HEK293 (cell line): Measurements from ENCODE around the gene ACVR1.

ENCODE experiments used
- CTCF ChIA-PET: fragments of 350-600 bp; formaldehyde crosslinking; extraction: SDS; loops from one replicate; lab custom pipeline; 2021; ENCODE audit warnings: antibody characterized with exemption; lab: Yijun Ruan, JAX
- POLR2A ChIA-PET: fragments of 300-600 bp; formaldehyde crosslinking; extraction: SDS; loops from one replicate; lab custom pipeline; 2020; ENCODE audit warnings: antibody characterized with exemption, inconsistent platforms; lab: Yijun Ruan, JAX
- H3K27ac ChIP-seq: fragments of 200-500 bp; sonication (Bioruptor generic); 2 replicates; pipeline ENCODE4 v1.5.1; 2014; ENCODE audit warnings: low read depth, low read length, control low read depth, inconsistent platforms; ENCODE audit errors: extremely low read depth
- H3K36me3 ChIP-seq, 2 experiments: fragments of 200-500 bp in 1 of 2; sonication (Bioruptor generic) in 1 of 2; 1 replicate in 1 of 2; 2 replicates in 1 of 2; pipeline ENCODE4 v1.5.1; 2014 to 2017; ENCODE audit warnings: inconsistent platforms in 2 of 2, low read length in 2 of 2; ENCODE audit not compliant: control insufficient read depth in 2 of 2, insufficient read depth in 1 of 2
- H3K4me1 ChIP-seq: fragments of 200-500 bp; sonication (Bioruptor generic); 2 replicates; pipeline ENCODE4 v1.5.1; 2014; ENCODE audit warnings: mild to moderate bottlenecking, low read length, inconsistent platforms; ENCODE audit not compliant: control insufficient read depth, insufficient read depth
- H3K4me3 ChIP-seq: 2 replicates; pipeline ENCODE4 v1.5.1; 2011; ENCODE audit warnings: low read depth, mild to moderate bottlenecking, control low read depth, low read length, moderate library complexity
- H3K9me3 ChIP-seq: fragments of 200-500 bp; sonication (Bioruptor generic); 2 replicates; pipeline ENCODE4 v1.5.1; 2014; ENCODE audit warnings: low read depth, low read length, inconsistent platforms; ENCODE audit not compliant: control insufficient read depth, insufficient read depth
- BCL6B ChIP-seq: fragments of 450-650 bp; formaldehyde crosslinking; IDR thresholded peaks from 2 replicates; pipeline ENCODE4 v1.5.1; 2017; ENCODE audit warnings: missing biosample characterization, missing genetic modification characterization
- KLF16 ChIP-seq: fragments of 450-650 bp; formaldehyde crosslinking; IDR thresholded peaks from 2 replicates; pipeline ENCODE4 v1.5.1; 2017; ENCODE audit warnings: missing biosample characterization, missing genetic modification characterization
- KLF7 ChIP-seq: fragments of 450-650 bp; formaldehyde crosslinking; IDR thresholded peaks from 2 replicates; pipeline ENCODE4 v1.5.1; 2016; ENCODE audit warnings: missing biosample characterization, missing genetic modification characterization, borderline replicate concordance
- ZBTB11 ChIP-seq: fragments of 450-650 bp; formaldehyde crosslinking; conservative IDR thresholded peaks from 2 replicates; pipeline ENCODE4 v1.5.1; 2016; ENCODE audit warnings: low read depth, missing biosample characterization, missing genetic modification characterization
- ZBTB20 ChIP-seq: fragments of 450-650 bp; formaldehyde crosslinking; IDR thresholded peaks from 2 replicates; pipeline ENCODE4 v1.5.1; 2016; ENCODE audit warnings: missing biosample characterization, missing genetic modification characterization
- ZFP37 ChIP-seq: fragments of 450-650 bp; formaldehyde crosslinking; IDR thresholded peaks from 2 replicates; pipeline ENCODE4 v1.5.1; 2016; ENCODE audit warnings: missing biosample characterization, missing genetic modification characterization
- ZNF112 ChIP-seq: fragments of 450-650 bp; formaldehyde crosslinking; IDR thresholded peaks from 2 replicates; pipeline ENCODE4 v1.5.0; 2017; ENCODE audit warnings: missing biosample characterization, missing genetic modification characterization
- ZNF146 ChIP-seq: fragments of 450-650 bp; formaldehyde crosslinking; IDR thresholded peaks from 2 replicates; pipeline ENCODE4 v1.5.1; 2016; ENCODE audit warnings: missing biosample characterization, missing genetic modification characterization
- ZNF292 ChIP-seq: fragments of 450-650 bp; formaldehyde crosslinking; IDR thresholded peaks from 2 replicates; pipeline ENCODE4 v1.5.1; 2016; ENCODE audit warnings: low read depth, missing biosample characterization, missing genetic modification characterization, borderline replicate concordance
- ZNF324 ChIP-seq: fragments of 450-650 bp; formaldehyde crosslinking; IDR thresholded peaks from 2 replicates; pipeline ENCODE4 v1.5.1; 2016; ENCODE audit warnings: missing biosample characterization, missing genetic modification characterization
- ZNF354C ChIP-seq: fragments of 450-650 bp; formaldehyde crosslinking; IDR thresholded peaks from 2 replicates; pipeline ENCODE4 v1.5.1; 2016; ENCODE audit warnings: missing biosample characterization, missing genetic modification characterization, low read depth, borderline replicate concordance
- ZNF529 ChIP-seq: fragments of 450-650 bp; formaldehyde crosslinking; IDR thresholded peaks from 2 replicates; pipeline ENCODE4 v1.5.1; 2017; ENCODE audit warnings: missing genetic modification characterization, missing biosample characterization; ENCODE audit not compliant: insufficient replicate concordance
- ZNF623 ChIP-seq: fragments of 450-650 bp; formaldehyde crosslinking; IDR thresholded peaks from 2 replicates; pipeline ENCODE4 v1.5.1; 2016; ENCODE audit warnings: missing biosample characterization, missing genetic modification characterization
- ZNF624 ChIP-seq: fragments of 450-650 bp; formaldehyde crosslinking; IDR thresholded peaks from 2 replicates; pipeline ENCODE4 v1.5.1; 2017; ENCODE audit warnings: missing biosample characterization, missing genetic modification characterization
- ZNF747 ChIP-seq: fragments of 450-650 bp; formaldehyde crosslinking; IDR thresholded peaks from 2 replicates; pipeline ENCODE4 v1.5.1; 2016; ENCODE audit warnings: missing biosample characterization, missing genetic modification characterization
- ZNF768 ChIP-seq: fragments of 450-650 bp; formaldehyde crosslinking; IDR thresholded peaks from 2 replicates; pipeline ENCODE4 v1.5.1; 2018; ENCODE audit warnings: missing biosample characterization, mild to moderate bottlenecking, missing genetic modification characterization
- ZNF791 ChIP-seq: fragments of 450-650 bp; formaldehyde crosslinking; IDR thresholded peaks from 2 replicates; pipeline ENCODE4 v1.5.1; 2016; ENCODE audit warnings: missing biosample characterization, missing genetic modification characterization
- TF ChIP-seq, protein P1 (sequence below): fragments of 450-650 bp; formaldehyde crosslinking; IDR thresholded peaks from 2 replicates; pipeline ENCODE4 v1.5.1; 2017; ENCODE audit warnings: missing biosample characterization, missing genetic modification characterization
- TF ChIP-seq, protein P2 (sequence below): fragments of 450-650 bp; formaldehyde crosslinking; IDR thresholded peaks from 2 replicates; pipeline ENCODE4 v1.5.1; 2016; ENCODE audit warnings: missing biosample characterization, missing genetic modification characterization
- TF ChIP-seq, protein P3 (sequence below): fragments of 450-650 bp; formaldehyde crosslinking; IDR thresholded peaks from 2 replicates; pipeline ENCODE4 v1.5.0; 2017; ENCODE audit warnings: missing biosample characterization, missing genetic modification characterization, borderline replicate concordance

ACVR1 gene

DNA sequence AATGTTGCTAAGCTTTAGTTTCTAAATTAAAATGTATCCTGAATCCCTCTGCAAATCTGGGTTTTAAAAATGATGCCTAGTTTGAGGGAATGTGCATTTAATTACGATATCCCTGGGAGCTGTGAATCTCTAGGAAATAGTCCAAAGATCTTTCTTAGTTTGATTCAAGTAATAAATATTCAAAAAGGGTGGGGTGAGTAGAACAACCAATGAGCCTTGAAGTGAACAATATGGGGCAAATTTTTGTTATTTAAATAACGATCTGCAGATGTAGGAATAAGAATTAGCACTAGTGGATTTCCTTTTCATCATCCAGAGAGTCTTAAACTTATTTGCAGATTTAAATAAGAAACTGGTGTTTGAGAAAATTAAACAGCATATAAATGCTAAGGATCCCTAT lies 106.3 kb downstream of the ACVR1 start (continued):
- TF ChIP-seq, protein P1, sequence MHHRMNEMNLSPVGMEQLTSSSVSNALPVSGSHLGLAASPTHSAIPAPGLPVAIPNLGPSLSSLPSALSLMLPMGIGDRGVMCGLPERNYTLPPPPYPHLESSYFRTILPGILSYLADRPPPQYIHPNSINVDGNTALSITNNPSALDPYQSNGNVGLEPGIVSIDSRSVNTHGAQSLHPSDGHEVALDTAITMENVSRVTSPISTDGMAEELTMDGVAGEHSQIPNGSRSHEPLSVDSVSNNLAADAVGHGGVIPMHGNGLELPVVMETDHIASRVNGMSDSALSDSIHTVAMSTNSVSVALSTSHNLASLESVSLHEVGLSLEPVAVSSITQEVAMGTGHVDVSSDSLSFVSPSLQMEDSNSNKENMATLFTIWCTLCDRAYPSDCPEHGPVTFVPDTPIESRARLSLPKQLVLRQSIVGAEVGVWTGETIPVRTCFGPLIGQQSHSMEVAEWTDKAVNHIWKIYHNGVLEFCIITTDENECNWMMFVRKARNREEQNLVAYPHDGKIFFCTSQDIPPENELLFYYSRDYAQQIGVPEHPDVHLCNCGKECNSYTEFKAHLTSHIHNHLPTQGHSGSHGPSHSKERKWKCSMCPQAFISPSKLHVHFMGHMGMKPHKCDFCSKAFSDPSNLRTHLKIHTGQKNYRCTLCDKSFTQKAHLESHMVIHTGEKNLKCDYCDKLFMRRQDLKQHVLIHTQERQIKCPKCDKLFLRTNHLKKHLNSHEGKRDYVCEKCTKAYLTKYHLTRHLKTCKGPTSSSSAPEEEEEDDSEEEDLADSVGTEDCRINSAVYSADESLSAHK, result no peak
- TF ChIP-seq ZNF624 (no peak), ZNF354C (tag by site-specific recombination) (no peak), ZNF324 (tag by site-specific recombination) (no peak), KLF16 (no peak), ZNF768 (tag by site-specific recombination) (no peak), BCL6B (no peak), ZBTB20 (no peak)

DNA sequence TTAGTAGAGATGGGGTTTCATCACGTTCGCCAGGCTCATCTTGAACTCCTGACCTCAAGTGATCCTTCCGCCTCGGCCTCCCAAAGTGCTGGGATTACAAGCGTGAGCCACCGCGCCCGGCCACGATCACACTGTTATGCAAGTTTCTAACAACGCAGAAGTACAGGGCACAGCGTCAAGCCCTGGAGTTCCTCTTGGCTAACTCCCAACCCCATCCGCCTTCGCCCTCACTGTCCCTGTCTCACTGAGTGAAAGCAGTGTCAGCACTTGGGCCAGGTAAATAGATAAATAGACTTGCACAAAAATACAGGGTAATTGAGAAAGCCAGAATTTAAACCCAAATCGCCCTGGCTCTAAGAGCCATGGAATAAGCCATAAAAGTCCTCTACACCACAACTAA lies 111.7 kb downstream of the ACVR1 start:
- POLR2A ChIA-PET, result no interaction called here
- CTCF ChIA-PET, result interaction anchor here (0.7 kb wide), 1 partner anchor 713 kb away, joined by 4 read pairs; no protein-coding TSS in a partner anchor
- Histone ChIP-seq H3K36me3 (peaks cover 10 to 35% of the 10 kb centered on the region in 2 experiments; a peak in 2 of 3 replicates), H3K9me3 (no peaks in the 10 kb centered on the region), H3K4me1 (no peaks in the 10 kb centered on the region), H3K4me3 (no peak overlapping the region), H3K27ac (no peak overlapping the region)
- TF ChIP-seq ZNF292 (tag by site-specific recombination), result no peak
- TF ChIP-seq ZNF747 (tag by site-specific recombination), result no peak
- TF ChIP-seq, protein P2, sequence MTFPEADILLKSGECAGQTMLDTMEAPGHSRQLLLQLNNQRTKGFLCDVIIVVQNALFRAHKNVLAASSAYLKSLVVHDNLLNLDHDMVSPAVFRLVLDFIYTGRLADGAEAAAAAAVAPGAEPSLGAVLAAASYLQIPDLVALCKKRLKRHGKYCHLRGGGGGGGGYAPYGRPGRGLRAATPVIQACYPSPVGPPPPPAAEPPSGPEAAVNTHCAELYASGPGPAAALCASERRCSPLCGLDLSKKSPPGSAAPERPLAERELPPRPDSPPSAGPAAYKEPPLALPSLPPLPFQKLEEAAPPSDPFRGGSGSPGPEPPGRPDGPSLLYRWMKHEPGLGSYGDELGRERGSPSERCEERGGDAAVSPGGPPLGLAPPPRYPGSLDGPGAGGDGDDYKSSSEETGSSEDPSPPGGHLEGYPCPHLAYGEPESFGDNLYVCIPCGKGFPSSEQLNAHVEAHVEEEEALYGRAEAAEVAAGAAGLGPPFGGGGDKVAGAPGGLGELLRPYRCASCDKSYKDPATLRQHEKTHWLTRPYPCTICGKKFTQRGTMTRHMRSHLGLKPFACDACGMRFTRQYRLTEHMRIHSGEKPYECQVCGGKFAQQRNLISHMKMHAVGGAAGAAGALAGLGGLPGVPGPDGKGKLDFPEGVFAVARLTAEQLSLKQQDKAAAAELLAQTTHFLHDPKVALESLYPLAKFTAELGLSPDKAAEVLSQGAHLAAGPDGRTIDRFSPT, result no peak
- no peak for TF ChIP-seq ZNF146
- TF ChIP-seq ZNF791 (tag by site-specific recombination), result no peak
- no peak for TF ChIP-seq ZFP37 (tag by site-specific recombination)
- TF ChIP-seq ZNF112 (tag by site-specific recombination), result no peak
- TF ChIP-seq ZBTB11 (tag by site-specific recombination), result no peak
- TF ChIP-seq KLF7, result no peak
- TF ChIP-seq, protein P1, result no peak
- TF ChIP-seq ZNF529, result no peak
- TF ChIP-seq, protein P3, sequence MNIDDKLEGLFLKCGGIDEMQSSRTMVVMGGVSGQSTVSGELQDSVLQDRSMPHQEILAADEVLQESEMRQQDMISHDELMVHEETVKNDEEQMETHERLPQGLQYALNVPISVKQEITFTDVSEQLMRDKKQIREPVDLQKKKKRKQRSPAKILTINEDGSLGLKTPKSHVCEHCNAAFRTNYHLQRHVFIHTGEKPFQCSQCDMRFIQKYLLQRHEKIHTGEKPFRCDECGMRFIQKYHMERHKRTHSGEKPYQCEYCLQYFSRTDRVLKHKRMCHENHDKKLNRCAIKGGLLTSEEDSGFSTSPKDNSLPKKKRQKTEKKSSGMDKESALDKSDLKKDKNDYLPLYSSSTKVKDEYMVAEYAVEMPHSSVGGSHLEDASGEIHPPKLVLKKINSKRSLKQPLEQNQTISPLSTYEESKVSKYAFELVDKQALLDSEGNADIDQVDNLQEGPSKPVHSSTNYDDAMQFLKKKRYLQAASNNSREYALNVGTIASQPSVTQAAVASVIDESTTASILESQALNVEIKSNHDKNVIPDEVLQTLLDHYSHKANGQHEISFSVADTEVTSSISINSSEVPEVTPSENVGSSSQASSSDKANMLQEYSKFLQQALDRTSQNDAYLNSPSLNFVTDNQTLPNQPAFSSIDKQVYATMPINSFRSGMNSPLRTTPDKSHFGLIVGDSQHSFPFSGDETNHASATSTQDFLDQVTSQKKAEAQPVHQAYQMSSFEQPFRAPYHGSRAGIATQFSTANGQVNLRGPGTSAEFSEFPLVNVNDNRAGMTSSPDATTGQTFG (tag by site-specific recombination), result no peak
- no peak for TF ChIP-seq ZNF623 (tag by site-specific recombination)
